Activated CD8-positive, alpha-beta memory T cell treated with anti-CD3 and anti-CD28 coated beads for 36 hours (primary cell): ENCODE results near the gene APOL1. TPM values are rescaled to one million over a fixed set of nuclear protein-coding genes. Genes with fewer than 3 reads are reported as not detected.
"Not testable (repeated sequence)": the region's sequence is repeated elsewhere in the genome, so short reads cannot be mapped to it uniquely, and the experiment has no call there.

Experiments used
- CTCF ChIA-PET: fragments of 350-600 bp; sonication (Branson Sonifier 250); formaldehyde crosslinking; loops from one replicate; lab custom pipeline; 2021; ENCODE audit warnings: antibody characterized with exemption; lab: Charles Lee
- POLR2A ChIA-PET: fragments of 350-600 bp; sonication (Branson Sonifier 250); formaldehyde crosslinking; loops from one replicate; lab custom pipeline; 2021; ENCODE audit warnings: antibody characterized with exemption; lab: Charles Lee
- total RNA-seq, 2 experiments: library from RNA; stranded (reverse); gene quantifications; one replicate each; pipeline ENCODE4 v1.2.3, GENCODE V29; 2021

The APOL1 gene
- 10 to 100 TPM; 33.0 to 35.6 TPM for total RNA-seq

- CTCF ChIA-PET, result interaction anchor here (0.6 to 4.2 kb wide), 6 partner anchors 8 to 58 kb away, joined by 3 to 24 read pairs (median 4); partner anchors contain the start of gene APOL2
- POLR2A ChIA-PET, result interaction anchor here (0.6 to 1.0 kb wide), 2 partner anchors 14 to 230 kb away, joined by 3 to 5 read pairs; partner anchors contain the start of gene APOL2
These were observed at the start of gene APOL1 for GRCh38 chr22:36252754-36253522. APOL1 (plus strand) TSS chr22:36253133; CDS start chr22:36254956, 1,823 bp downstream.

GRCh38 chr22:36203441-36203840 is 49.5 kb upstream of the APOL1 start:
- POLR2A ChIA-PET, result not testable (repeated sequence)

GRCh38 chr22:36204001-36204631 is 48.8 kb upstream of the APOL1 start:
- POLR2A ChIA-PET, result no interaction called here
- CTCF ChIA-PET, result interaction anchor here (1.2 kb wide), 1 partner anchor 10 kb away, joined by 5 read pairs; no protein-coding TSS in a partner anchor

More at GRCh38 chr22:36203441-36203840, 49.5 kb upstream of the APOL1 start:
- CTCF ChIA-PET, result interaction anchor here (0.6 kb wide), 1 partner anchor 525 kb away, joined by 3 read pairs; no protein-coding TSS in a partner anchor

GRCh38 chr22:36204632-36205015 is 48.3 kb upstream of the APOL1 start:
- ChIA-PET POLR2A (no interaction called here), CTCF (interaction anchor here (1.2 kb wide), 1 partner anchor 10 kb away, joined by 5 read pairs; no protein-coding TSS in a partner anchor)

GRCh38 chr22:36205573-36205972 is 47.4 kb upstream of the APOL1 start:
- POLR2A ChIA-PET, CTCF ChIA-PET: not testable (repeated sequence)

- POLR2A ChIA-PET, result no interaction called here
- CTCF ChIA-PET, result no interaction called here
These were observed 46.7 kb upstream of the APOL1 start for GRCh38 chr22:36206255-36206654.

GRCh38 chr22:36208162-36208765 is 44.7 kb upstream of the APOL1 start:
- POLR2A ChIA-PET, result no interaction called here
- CTCF ChIA-PET, result no interaction called here

GRCh38 chr22:36208914-36209313 is 44.0 kb upstream of the APOL1 start:
- CTCF ChIA-PET, result no interaction called here
- POLR2A ChIA-PET, result no interaction called here

GRCh38 chr22:36209488-36209908 is 43.4 kb upstream of the APOL1 start:
- POLR2A ChIA-PET, result not testable (repeated sequence)
- CTCF ChIA-PET, result interaction anchor here (1.0 kb wide), 1 partner anchor 11 kb away, joined by 3 read pairs; no protein-coding TSS in a partner anchor

GRCh38 chr22:36210224-36210623 is 42.7 kb upstream of the APOL1 start:
- CTCF ChIA-PET, result interaction anchor here (1.0 kb wide), 1 partner anchor 12 kb away, joined by 3 read pairs; no protein-coding TSS in a partner anchor
- POLR2A ChIA-PET, result no interaction called here

- ChIA-PET CTCF (interaction anchor here (0.8 to 1.1 kb wide), 3 partner anchors 13 to 75 kb away, joined by 3 read pairs; no protein-coding TSS in a partner anchor), POLR2A (no interaction called here)
These were observed 41.6 kb upstream of the APOL1 start for GRCh38 chr22:36211237-36211861.

- CTCF ChIA-PET, result no interaction called here
- POLR2A ChIA-PET, result no interaction called here
These were observed 40.0 kb upstream of the APOL1 start for GRCh38 chr22:36212901-36213300.

- ChIA-PET POLR2A (no interaction called here), CTCF (interaction anchor here (0.6 kb wide), 1 partner anchor 85 kb away, joined by 3 read pairs; no protein-coding TSS in a partner anchor)
These were observed 39.3 kb upstream of the APOL1 start for GRCh38 chr22:36213586-36213985.

- CTCF ChIA-PET, result no interaction called here
- POLR2A ChIA-PET, result no interaction called here
These were observed 37.0 kb upstream of the APOL1 start for GRCh38 chr22:36215981-36216380.

GRCh38 chr22:36218648-36219193 is 34.2 kb upstream of the APOL1 start:
- ChIA-PET POLR2A (no interaction called here), CTCF (no interaction called here)

- CTCF ChIA-PET, result no interaction called here
- POLR2A ChIA-PET, result no interaction called here
These were observed 32.4 kb upstream of the APOL1 start for GRCh38 chr22:36220451-36220921.

GRCh38 chr22:36221799-36222751 is 30.9 kb upstream of the APOL1 start:
- ChIA-PET POLR2A (no interaction called here), CTCF (interaction anchor here (0.6 to 1.5 kb wide), 3 partner anchors 20 to 58 kb away, joined by 3 read pairs; no protein-coding TSS in a partner anchor)
